Gastrocnemius medialis (tissue), 4 donors: ENCODE measurements around the gene LYPLA2. TPM values are rescaled to one million over a fixed set of nuclear protein-coding genes. Genes with fewer than 3 reads are reported as not detected.

Experiments
- ATAC-seq, 2 donors: fragments of 150-250 bp; one replicate each; pipeline ENCODE4 v1.9.1; 2016
- DNase-seq, 2 donors: peaks; one replicate each; pipeline ENCODE4 v3.0.0-alpha.2; 2019
- H3K27ac ChIP-seq, 4 donors: fragments of 200-600 bp; sonication (generic); 1 replicate in 1 of 4; 2 replicates in 3 of 4; pipeline ENCODE4 v1.5.1; 2016 to 2018; ENCODE audit warnings: mild to moderate bottlenecking in 2 of 4, moderate library complexity in 1 of 4
- H3K27me3 ChIP-seq, 3 donors: fragments of 200-600 bp; sonication (generic) in 2 of 3; 1 replicate in 1 of 3; 2 replicates in 2 of 3; pipeline versions ENCODE4 v1.5.1 to v1.6.0; 2016 to 2019; ENCODE audit warnings: mild to moderate bottlenecking in 1 of 3, moderate library complexity in 1 of 3
- H3K36me3 ChIP-seq, 2 donors: fragments of 200-600 bp; sonication (generic) in 1 of 2; one replicate each; pipeline ENCODE4 v1.5.1; 2017 to 2018
- H3K4me1 ChIP-seq, 2 donors: fragments of 200-600 bp; sonication (generic) in 1 of 2; one replicate each; pipeline ENCODE4 v1.5.1; 2016 to 2017; ENCODE audit warnings: mild to moderate bottlenecking in 2 of 2
- H3K4me3 ChIP-seq, 4 donors: fragments of 200-600 bp; sonication (generic) in 3 of 4; 1 replicate in 1 of 4; 2 replicates in 3 of 4; pipeline ENCODE4 v1.5.1; 2016 to 2019; ENCODE audit warnings: mild to moderate bottlenecking in 2 of 4
- H3K9me3 ChIP-seq, 3 donors: fragments of 200-600 bp; sonication (generic) in 2 of 3; 1 replicate in 1 of 3; 2 replicates in 2 of 3; pipeline ENCODE4 v1.5.1; 2016 to 2019
- POLR2A ChIP-seq, 2 donors: fragments of 450-650 bp; IDR thresholded peaks; one replicate each; pipeline ENCODE4 v1.6.1; 2017; ENCODE audit warnings: antibody characterized with exemption in 2 of 2, mild to moderate bottlenecking in 2 of 2, moderate library complexity in 2 of 2
- in situ Hi-C, 4 donors: fragments of 200-750 bp; cut with MboI; loops; one replicate each; pipeline versions ENCODE4 v1.15.0 to v1.8.0; 2017; ENCODE audit warnings: low sequenced_read_pairs in 4 of 4
- intact Hi-C: fragments of 100-400 bp; cut with DNase I; formaldehyde crosslinking; loops from one replicate; pipeline ENCODE4 v1.15.1; 2023; ENCODE audit warnings: low total_unique reads
- total RNA-seq, 4 donors: library from RNA; depleted of rRNA; stranded (reverse); fragments of >200 nt; gene quantifications; one replicate each; pipeline versions ENCODE4 v1.1.0 to v1.2.3, GENCODE V29; 2016
- TF ChIP-seq, protein P1 (sequence below), 5 experiments: fragments of 450-650 bp in 3 of 5; fragments of 200-600 bp in 2 of 5; sonication (generic) in 2 of 5; IDR thresholded peaks in 4 of 5; conservative IDR thresholded peaks in 1 of 5; 1 replicate in 4 of 5; 2 replicates in 1 of 5; pipeline ENCODE4 v1.5.1; 2016 to 2019; ENCODE audit warnings: antibody characterized with exemption in 5 of 5, mild to moderate bottlenecking in 3 of 5, moderate library complexity in 3 of 5

Gene LYPLA2
- total RNA-seq, 4 donors from 2014 or later = 35.3 to 40.9 (median 36.7) TPM

GRCh38 chr1:23804183-23804835 lies 13.4 kb downstream of the LYPLA2 start:
- no peaks in the 10 kb centered on the region for H3K9me3 ChIP-seq

DNA sequence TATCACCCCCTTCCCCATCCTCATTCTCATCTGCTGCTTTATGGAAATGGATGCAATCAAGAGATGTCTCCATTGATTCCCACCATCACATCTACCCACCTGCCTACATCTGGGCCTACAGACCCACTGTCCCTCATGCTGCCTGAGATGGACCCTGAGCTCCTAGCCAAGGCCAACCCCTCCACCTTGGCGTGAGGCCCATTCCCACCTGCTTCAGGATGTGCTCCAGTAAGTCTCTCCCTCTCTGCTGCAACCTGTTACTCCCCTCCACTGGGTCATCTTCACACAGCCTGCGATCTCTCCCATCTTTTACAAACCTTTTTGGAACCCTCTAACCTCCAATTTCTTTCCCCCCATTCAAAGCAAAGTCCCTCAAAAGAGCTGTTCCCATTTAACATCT lies 14.1 kb downstream of the LYPLA2 start:
- ATAC-seq (no peak), DNase-seq (no peak)
- peaks cover 9 to 15% of the 10 kb centered on the region in 2 donors for H3K4me1 ChIP-seq
- TF ChIP-seq, protein P1, sequence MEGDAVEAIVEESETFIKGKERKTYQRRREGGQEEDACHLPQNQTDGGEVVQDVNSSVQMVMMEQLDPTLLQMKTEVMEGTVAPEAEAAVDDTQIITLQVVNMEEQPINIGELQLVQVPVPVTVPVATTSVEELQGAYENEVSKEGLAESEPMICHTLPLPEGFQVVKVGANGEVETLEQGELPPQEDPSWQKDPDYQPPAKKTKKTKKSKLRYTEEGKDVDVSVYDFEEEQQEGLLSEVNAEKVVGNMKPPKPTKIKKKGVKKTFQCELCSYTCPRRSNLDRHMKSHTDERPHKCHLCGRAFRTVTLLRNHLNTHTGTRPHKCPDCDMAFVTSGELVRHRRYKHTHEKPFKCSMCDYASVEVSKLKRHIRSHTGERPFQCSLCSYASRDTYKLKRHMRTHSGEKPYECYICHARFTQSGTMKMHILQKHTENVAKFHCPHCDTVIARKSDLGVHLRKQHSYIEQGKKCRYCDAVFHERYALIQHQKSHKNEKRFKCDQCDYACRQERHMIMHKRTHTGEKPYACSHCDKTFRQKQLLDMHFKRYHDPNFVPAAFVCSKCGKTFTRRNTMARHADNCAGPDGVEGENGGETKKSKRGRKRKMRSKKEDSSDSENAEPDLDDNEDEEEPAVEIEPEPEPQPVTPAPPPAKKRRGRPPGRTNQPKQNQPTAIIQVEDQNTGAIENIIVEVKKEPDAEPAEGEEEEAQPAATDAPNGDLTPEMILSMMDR (IDR thresholded peaks at IDR 0.05 in 4 of 5, conservative IDR thresholded peaks at IDR 0.05 in 1 of 5) = no peak
- no peak for TF ChIP-seq POLR2A (IDR thresholded peaks at IDR 0.05)
- intact Hi-C loops (no loop called here), in situ Hi-C loops (loop anchor here in 1 of 4 donors (5.0 kb wide), 1 partner anchor 52 kb away; no protein-coding TSS in a partner anchor)
- no peak overlapping the region for H3K27ac ChIP-seq
- no peaks in the 10 kb centered on the region for H3K9me3 ChIP-seq
- no peaks in the 10 kb centered on the region for H3K27me3 ChIP-seq
- no peak overlapping the region for H3K4me3 ChIP-seq
- H3K36me3 ChIP-seq = peaks cover 0 to 22% of the 10 kb centered on the region in 2 donors

More at GRCh38 chr1:23804183-23804835, 13.4 kb downstream of the LYPLA2 start:
- Histone ChIP-seq H3K36me3 (peaks cover 0 to 22% of the 10 kb centered on the region in 2 donors), H3K27ac (no peak overlapping the region), H3K4me1 (peaks cover 16 to 20% of the 10 kb centered on the region in 2 donors), H3K4me3 (no peak overlapping the region), H3K27me3 (no peaks in the 10 kb centered on the region)
- DNase-seq = no peak
- in situ Hi-C loops (no loop called here), intact Hi-C loops (no loop called here)
- no peak for TF ChIP-seq POLR2A (IDR thresholded peaks at IDR 0.05)
- TF ChIP-seq, protein P1 (IDR thresholded peaks at IDR 0.05 in 4 of 5, conservative IDR thresholded peaks at IDR 0.05 in 1 of 5) = no peak
- ATAC-seq = no peak

DNA sequence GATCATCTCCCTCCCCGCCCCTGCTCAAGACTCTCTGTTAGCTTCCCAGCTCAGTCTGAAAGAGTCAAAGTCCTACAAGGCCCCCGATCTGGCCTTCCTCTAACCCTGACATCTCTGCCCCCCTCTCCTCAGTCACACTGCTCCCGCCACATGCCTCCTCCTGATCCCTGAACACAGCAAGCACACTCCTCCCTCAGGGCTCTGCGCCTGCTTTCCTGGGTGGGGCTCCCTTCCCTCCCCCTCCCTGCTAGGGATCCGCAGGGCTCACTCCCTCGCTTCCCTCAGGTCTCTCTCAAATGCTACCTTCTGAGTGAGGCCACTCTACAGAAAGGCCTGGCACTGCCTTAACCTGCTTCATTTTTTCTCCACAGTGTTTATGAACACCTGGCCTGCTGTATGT lies 15.3 kb downstream of the LYPLA2 start:
- H3K27me3 ChIP-seq = no peaks in the 10 kb centered on the region
- intact Hi-C loops = no loop called here

GRCh38 chr1:23807453-23807852 lies 16.5 kb downstream of the LYPLA2 start:
- H3K4me3 ChIP-seq = no peak overlapping the region
- in situ Hi-C loops = loop anchor here in 1 of 4 donors (5.0 kb wide), 1 partner anchor 50 kb away; no protein-coding TSS in a partner anchor
- intact Hi-C loops = no loop called here
- DNase-seq = no peak
- H3K27ac ChIP-seq = no peak overlapping the region
- TF ChIP-seq, protein P1 (IDR thresholded peaks at IDR 0.05 in 4 of 5, conservative IDR thresholded peaks at IDR 0.05 in 1 of 5) = no peak
- TF ChIP-seq POLR2A (IDR thresholded peaks at IDR 0.05) = no peak
- no peaks in the 10 kb centered on the region for H3K9me3 ChIP-seq
- ATAC-seq = no peak
- peaks cover 0 to 26% of the 10 kb centered on the region in 2 donors for H3K36me3 ChIP-seq
- peaks cover 0 to 6% of the 10 kb centered on the region in 2 donors for H3K4me1 ChIP-seq
- H3K27me3 ChIP-seq = no peaks in the 10 kb centered on the region

More for the DNA sequence above, 15.3 kb downstream of the LYPLA2 start:
- Histone ChIP-seq H3K4me3 (no peak overlapping the region), H3K4me1 (peaks cover 8 to 12% of the 10 kb centered on the region in 2 donors), H3K36me3 (peaks cover 0 to 22% of the 10 kb centered on the region in 2 donors), H3K27ac (no peak overlapping the region), H3K9me3 (no peaks in the 10 kb centered on the region)
- ATAC-seq (no peak), DNase-seq (no peak)
- no peak for TF ChIP-seq POLR2A (IDR thresholded peaks at IDR 0.05)
- TF ChIP-seq, protein P1 (IDR thresholded peaks at IDR 0.05 in 4 of 5, conservative IDR thresholded peaks at IDR 0.05 in 1 of 5) = no peak
- in situ Hi-C loops = loop anchor here in 1 of 4 donors (5.0 kb wide), 1 partner anchor 51 kb away; no protein-coding TSS in a partner anchor
